ENCODE results near the gene CALY. TPM values are rescaled to one million over a fixed set of nuclear protein-coding genes. Genes with fewer than 3 reads are reported as not detected.

Gene CALY
- total RNA-seq, 1 experiment from 2014 or later: not detected

GRCh38 chr10:133311570-133311969 is 25.1 kb downstream of the CALY start:
- no peaks in the 10 kb centered on the region; the same call in 1 of the 2 replicates for H3K9me3 ChIP-seq
- no peak for DNase-seq
- H3K4me3 ChIP-seq: no peak overlapping the region
- H3K27me3 ChIP-seq: no peaks in the 10 kb centered on the region
- H3K36me3 ChIP-seq: peaks cover 14% of the 10 kb centered on the region

- Histone ChIP-seq H3K27me3 (no peaks in the 10 kb centered on the region), H3K36me3 (peaks cover 14% of the 10 kb centered on the region), H3K4me3 (no peak overlapping the region), H3K9me3 (no peaks in the 10 kb centered on the region)
- DNase-seq: no peak
These were observed 25.9 kb downstream of the CALY start for GRCh38 chr10:133310789-133311188.

GRCh38 chr10:133310399-133310755 is 26.3 kb downstream of the CALY start:
- Histone ChIP-seq H3K27me3 (no peaks in the 10 kb centered on the region), H3K9me3 (no peaks in the 10 kb centered on the region), H3K36me3 (peaks cover 16% of the 10 kb centered on the region), H3K4me3 (no peak overlapping the region)
- DNase-seq: no peak

GRCh38 chr10:133309720-133310398 is 26.8 kb downstream of the CALY start:
- no peak for DNase-seq
- H3K9me3 ChIP-seq: no peaks in the 10 kb centered on the region
- H3K27me3 ChIP-seq: no peaks in the 10 kb centered on the region
- H3K4me3 ChIP-seq: no peak overlapping the region
- peaks cover 17% of the 10 kb centered on the region for H3K36me3 ChIP-seq

GRCh38 chr10:133309100-133309719 is 27.5 kb downstream of the CALY start:
- Histone ChIP-seq H3K27me3 (no peaks in the 10 kb centered on the region), H3K9me3 (no peaks in the 10 kb centered on the region), H3K36me3 (peaks cover 17% of the 10 kb centered on the region), H3K4me3 (peak overlapping the region; percentile 76)
- DNase-seq: peak; percentile 82

- H3K4me3 ChIP-seq: peak within 1 kb of the TSS; percentile 76
- peak; percentile 88 for DNase-seq
- H3K27me3 ChIP-seq: no peaks in the 10 kb centered on the region
- peaks cover 17% of the 10 kb centered on the region for H3K36me3 ChIP-seq
- H3K9me3 ChIP-seq: no peaks in the 10 kb centered on the region
These were observed 28.1 kb downstream of the CALY start, which contains the start of the genes TUBGCP2 and ZNF511 for GRCh38 chr10:133308421-133309099. Gene TUBGCP2, minus strand, starts transcription at chr10:133308872. Its CDS starts 5,931 bp downstream, at chr10:133302941. Gene ZNF511, plus strand, starts transcription at chr10:133308914. Its CDS starts 30 bp downstream, at chr10:133308944.

GRCh38 chr10:133307776-133308420 is 28.8 kb downstream of the CALY start:
- peak overlapping the region; percentile 76 for H3K4me3 ChIP-seq
- DNase-seq: peak; percentile 58
- H3K9me3 ChIP-seq: no peaks in the 10 kb centered on the region
- H3K27me3 ChIP-seq: no peaks in the 10 kb centered on the region
- peaks cover 17% of the 10 kb centered on the region for H3K36me3 ChIP-seq

GRCh38 chr10:133306941-133307379 is 29.7 kb downstream of the CALY start:
- H3K36me3 ChIP-seq: peaks cover 17% of the 10 kb centered on the region
- H3K9me3 ChIP-seq: no peaks in the 10 kb centered on the region
- no peaks in the 10 kb centered on the region for H3K27me3 ChIP-seq
- no peak for DNase-seq
- peak overlapping the region; percentile 76; the same call in 1 of the 2 replicates for H3K4me3 ChIP-seq

GRCh38 chr10:133306097-133306476 is 30.6 kb downstream of the CALY start:
- no peaks in the 10 kb centered on the region for H3K9me3 ChIP-seq
- H3K36me3 ChIP-seq: peaks cover 19% of the 10 kb centered on the region
- no peak overlapping the region for H3K4me3 ChIP-seq
- H3K27me3 ChIP-seq: no peaks in the 10 kb centered on the region
- no peak for DNase-seq

- Histone ChIP-seq H3K36me3 (peaks cover 26% of the 10 kb centered on the region), H3K4me3 (no peak overlapping the region)
These were observed 33.5 kb downstream of the CALY start for GRCh38 chr10:133303206-133303605.

GRCh38 chr10:133302230-133302629 is 34.5 kb downstream of the CALY start:
- Histone ChIP-seq H3K36me3 (peaks cover 25% of the 10 kb centered on the region), H3K27me3 (no peaks in the 10 kb centered on the region), H3K9me3 (no peaks in the 10 kb centered on the region), H3K4me3 (no peak overlapping the region)
- no peak for DNase-seq

More at GRCh38 chr10:133303206-133303605, 33.5 kb downstream of the CALY start:
- Histone ChIP-seq H3K27me3 (no peaks in the 10 kb centered on the region), H3K9me3 (no peaks in the 10 kb centered on the region)
- no peak for DNase-seq

- no peak overlapping the region for H3K4me3 ChIP-seq
- no peaks in the 10 kb centered on the region for H3K9me3 ChIP-seq
- peaks cover 26% of the 10 kb centered on the region for H3K36me3 ChIP-seq
- DNase-seq: no peak
- H3K27me3 ChIP-seq: no peaks in the 10 kb centered on the region
These were observed 37.0 kb downstream of the CALY start for GRCh38 chr10:133299738-133300137.

- H3K4me3 ChIP-seq: no peak overlapping the region
- H3K36me3 ChIP-seq: peaks cover 26% of the 10 kb centered on the region
- no peak for DNase-seq
These were observed 37.5 kb downstream of the CALY start for GRCh38 chr10:133299224-133299623.

GRCh38 chr10:133298466-133298865 is 38.2 kb downstream of the CALY start:
- H3K9me3 ChIP-seq: no peaks in the 10 kb centered on the region
- no peak overlapping the region for H3K4me3 ChIP-seq
- H3K36me3 ChIP-seq: peaks cover 30% of the 10 kb centered on the region
- H3K27me3 ChIP-seq: no peaks in the 10 kb centered on the region
- DNase-seq: no peak

More at GRCh38 chr10:133299224-133299623, 37.5 kb downstream of the CALY start:
- Histone ChIP-seq H3K9me3 (no peaks in the 10 kb centered on the region), H3K27me3 (no peaks in the 10 kb centered on the region)

GRCh38 chr10:133297504-133297903 is 39.2 kb downstream of the CALY start:
- no peaks in the 10 kb centered on the region for H3K9me3 ChIP-seq
- peaks cover 39% of the 10 kb centered on the region for H3K36me3 ChIP-seq
- no peak overlapping the region for H3K4me3 ChIP-seq
- no peaks in the 10 kb centered on the region for H3K27me3 ChIP-seq
- DNase-seq: no peak

- peaks cover 34% of the 10 kb centered on the region for H3K36me3 ChIP-seq
- no peaks in the 10 kb centered on the region for H3K27me3 ChIP-seq
- no peak overlapping the region for H3K4me3 ChIP-seq
- DNase-seq: no peak
- H3K9me3 ChIP-seq: no peaks in the 10 kb centered on the region
These were observed 41.0 kb downstream of the CALY start for GRCh38 chr10:133295426-133296320.

Data from MG63 (cell line).